Breast epithelium (tissue), 4 donors: Measurements from ENCODE around the gene AGGF1. TPM values are rescaled to one million over a fixed set of nuclear protein-coding genes. Genes with fewer than 3 reads are reported as not detected.
"Not testable (repeated sequence)": the region's sequence is repeated elsewhere in the genome, so short reads cannot be mapped to it uniquely, and the experiment has no call there.

ENCODE experiments used
- DNase-seq, 2 donors: peaks; one replicate each; pipeline ENCODE4 v3.0.0-alpha.2; 2019; ENCODE audit warnings: low spot score in 2 of 2
- H3K27ac ChIP-seq, 2 donors: fragments of 200-600 bp; sonication (generic) in 1 of 2; one replicate each; pipeline ENCODE4 v1.5.1; 2016 to 2019; ENCODE audit warnings: mild to moderate bottlenecking in 1 of 2
- H3K27me3 ChIP-seq, 2 donors: fragments of 200-600 bp; sonication (generic) in 1 of 2; one replicate each; pipeline versions ENCODE4 v1.5.1 to v1.6.0; 2017 to 2019; ENCODE audit warnings: control low read depth in 1 of 2, mild to moderate bottlenecking in 1 of 2
- H3K36me3 ChIP-seq: fragments of 200-600 bp; one replicate; pipeline ENCODE4 v1.5.1; 2019
- H3K4me1 ChIP-seq, 2 donors: fragments of 200-600 bp; sonication (generic); one replicate each; pipeline ENCODE4 v1.5.1; 2016 to 2019; ENCODE audit warnings: control low read depth in 1 of 2
- H3K4me3 ChIP-seq, 3 donors: fragments of 200-600 bp; sonication (generic); 1 replicate in 2 of 3; 2 replicates in 1 of 3; pipeline ENCODE4 v1.5.1; 2016 to 2019; ENCODE audit warnings: mild to moderate bottlenecking in 3 of 3, moderate library complexity in 2 of 3
- H3K9me3 ChIP-seq, 2 donors: fragments of 200-600 bp; sonication (generic) in 1 of 2; one replicate each; pipeline ENCODE4 v1.5.1; 2016 to 2019; ENCODE audit warnings: control low read depth in 1 of 2
- POLR2A ChIP-seq: fragments of 450-650 bp; IDR thresholded peaks from one replicate; pipeline ENCODE4 v1.6.1; 2016; ENCODE audit warnings: antibody characterized with exemption, mild to moderate bottlenecking, moderate library complexity
- POLR2AphosphoS5 ChIP-seq, 3 donors: sonication (generic); formaldehyde crosslinking; IDR thresholded peaks; one replicate each; pipeline ENCODE4 v1.6.1; 2017; ENCODE audit warnings: antibody characterized with exemption in 3 of 3
- intact Hi-C: fragments of 100-400 bp; cut with DNase I; formaldehyde crosslinking; loops from one replicate; pipeline ENCODE4 v1.15.1; 2023; ENCODE audit warnings: low total_unique reads
- total RNA-seq, 3 donors: library from RNA; depleted of rRNA; stranded (reverse); fragments of >200 nt; gene quantifications; one replicate each; pipeline ENCODE4 v1.1.0, GENCODE V29; 2016
- TF ChIP-seq, protein P1 (sequence below), 3 donors: fragments of 450-650 bp; IDR thresholded peaks; one replicate each; pipeline ENCODE4 v1.5.1; 2016 to 2017; ENCODE audit warnings: antibody characterized with exemption in 3 of 3, mild to moderate bottlenecking in 3 of 3, moderate library complexity in 3 of 3

Gene AGGF1
- total RNA-seq, 3 donors from 2014 or later, result 19.3 to 25.6 (median 25.6) TPM

DNA sequence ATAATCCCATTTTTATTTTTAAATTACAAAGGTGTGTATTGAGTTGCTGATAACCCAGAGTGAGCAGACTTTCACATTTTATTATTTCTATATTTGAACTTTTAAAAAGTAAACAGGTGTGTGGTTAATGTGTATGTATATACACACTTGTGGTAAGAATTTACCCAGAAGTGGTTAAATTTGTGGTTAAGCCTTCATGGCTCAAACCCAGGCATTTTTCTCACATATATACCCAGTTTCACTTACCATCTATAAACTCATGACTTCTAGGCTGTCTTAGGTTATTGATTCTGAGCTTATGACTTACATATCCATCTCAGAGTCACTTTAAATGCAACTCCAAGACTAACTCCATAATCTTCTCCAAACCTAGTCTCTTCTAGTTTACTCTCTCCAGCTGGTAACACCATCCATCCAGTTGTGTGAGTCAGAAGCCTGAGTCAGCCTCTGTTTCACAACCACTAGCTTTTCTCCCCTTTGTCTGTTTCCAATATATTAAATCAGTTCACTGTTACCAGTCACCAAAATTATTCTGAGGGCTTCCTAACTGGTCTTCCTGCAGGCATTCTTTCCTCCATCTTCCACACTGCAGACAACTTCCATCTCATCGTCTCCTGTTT, 36.7 kb downstream of the AGGF1 start:
- intact Hi-C loops, result no loop called here
- Histone ChIP-seq H3K9me3 (no peaks in the 10 kb centered on the region), H3K4me1 (no peaks in the 10 kb centered on the region), H3K36me3 (peaks cover 2% of the 10 kb centered on the region), H3K27ac (no peak overlapping the region), H3K4me3 (no peak overlapping the region), H3K27me3 (no peaks in the 10 kb centered on the region)
- no peak for DNase-seq
- TF ChIP-seq, protein P1, sequence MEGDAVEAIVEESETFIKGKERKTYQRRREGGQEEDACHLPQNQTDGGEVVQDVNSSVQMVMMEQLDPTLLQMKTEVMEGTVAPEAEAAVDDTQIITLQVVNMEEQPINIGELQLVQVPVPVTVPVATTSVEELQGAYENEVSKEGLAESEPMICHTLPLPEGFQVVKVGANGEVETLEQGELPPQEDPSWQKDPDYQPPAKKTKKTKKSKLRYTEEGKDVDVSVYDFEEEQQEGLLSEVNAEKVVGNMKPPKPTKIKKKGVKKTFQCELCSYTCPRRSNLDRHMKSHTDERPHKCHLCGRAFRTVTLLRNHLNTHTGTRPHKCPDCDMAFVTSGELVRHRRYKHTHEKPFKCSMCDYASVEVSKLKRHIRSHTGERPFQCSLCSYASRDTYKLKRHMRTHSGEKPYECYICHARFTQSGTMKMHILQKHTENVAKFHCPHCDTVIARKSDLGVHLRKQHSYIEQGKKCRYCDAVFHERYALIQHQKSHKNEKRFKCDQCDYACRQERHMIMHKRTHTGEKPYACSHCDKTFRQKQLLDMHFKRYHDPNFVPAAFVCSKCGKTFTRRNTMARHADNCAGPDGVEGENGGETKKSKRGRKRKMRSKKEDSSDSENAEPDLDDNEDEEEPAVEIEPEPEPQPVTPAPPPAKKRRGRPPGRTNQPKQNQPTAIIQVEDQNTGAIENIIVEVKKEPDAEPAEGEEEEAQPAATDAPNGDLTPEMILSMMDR (IDR thresholded peaks at IDR 0.05), result no peak
- TF ChIP-seq POLR2A (no peak), POLR2AphosphoS5 (IDR thresholded peaks at IDR 0.05) (no peak)

DNA sequence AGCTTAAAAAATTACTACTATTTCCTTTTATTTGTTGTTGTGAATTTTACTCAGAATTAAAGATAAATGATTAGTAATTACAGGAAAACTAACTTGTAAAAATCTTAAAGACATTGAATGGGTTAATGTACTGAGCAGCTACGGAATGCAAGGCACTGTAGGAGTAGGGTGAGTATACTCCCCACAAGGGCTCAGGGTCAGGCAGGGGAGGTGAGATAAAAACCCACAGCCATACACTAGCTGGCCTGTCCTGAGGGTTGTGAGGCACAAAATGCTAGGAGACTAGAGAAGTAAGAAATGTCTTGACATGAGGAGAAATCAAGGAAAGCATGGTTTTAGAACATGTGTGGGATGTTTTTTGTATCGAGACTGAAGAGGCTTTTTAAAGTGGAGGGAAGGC, 43.5 kb downstream of the AGGF1 start:
- Histone ChIP-seq H3K36me3 (no peaks in the 10 kb centered on the region), H3K4me3 (no peak overlapping the region), H3K27ac (no peak overlapping the region), H3K9me3 (no peaks in the 10 kb centered on the region), H3K27me3 (no peaks in the 10 kb centered on the region), H3K4me1 (peaks cover 0 to 5% of the 10 kb centered on the region in 2 donors)
- TF ChIP-seq POLR2A (no peak), POLR2AphosphoS5 (IDR thresholded peaks at IDR 0.05) (no peak)
- TF ChIP-seq, protein P1 (IDR thresholded peaks at IDR 0.05), result no peak
- no peak for DNase-seq
- intact Hi-C loops, result no loop called here

DNA sequence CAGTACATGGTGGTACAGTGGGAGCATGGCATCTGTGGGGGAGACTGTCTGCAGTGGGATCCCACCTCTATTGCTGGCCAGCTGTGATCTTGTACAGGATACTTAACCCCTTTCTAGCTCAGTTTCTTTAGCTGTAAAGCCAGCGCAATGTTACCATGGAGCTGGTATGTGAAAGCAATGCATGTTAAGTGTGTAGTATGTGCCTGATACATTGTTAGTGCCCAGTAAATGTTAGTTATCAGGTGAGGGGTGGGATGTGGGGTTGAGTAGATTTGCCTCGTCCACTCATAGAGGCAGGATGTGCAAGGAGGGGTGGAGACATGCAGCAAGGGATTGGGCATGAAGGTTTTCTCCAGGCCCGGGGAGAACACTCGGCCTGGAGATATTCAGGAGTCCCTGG, 44.5 kb downstream of the AGGF1 start:
- intact Hi-C loops, result no loop called here

DNA sequence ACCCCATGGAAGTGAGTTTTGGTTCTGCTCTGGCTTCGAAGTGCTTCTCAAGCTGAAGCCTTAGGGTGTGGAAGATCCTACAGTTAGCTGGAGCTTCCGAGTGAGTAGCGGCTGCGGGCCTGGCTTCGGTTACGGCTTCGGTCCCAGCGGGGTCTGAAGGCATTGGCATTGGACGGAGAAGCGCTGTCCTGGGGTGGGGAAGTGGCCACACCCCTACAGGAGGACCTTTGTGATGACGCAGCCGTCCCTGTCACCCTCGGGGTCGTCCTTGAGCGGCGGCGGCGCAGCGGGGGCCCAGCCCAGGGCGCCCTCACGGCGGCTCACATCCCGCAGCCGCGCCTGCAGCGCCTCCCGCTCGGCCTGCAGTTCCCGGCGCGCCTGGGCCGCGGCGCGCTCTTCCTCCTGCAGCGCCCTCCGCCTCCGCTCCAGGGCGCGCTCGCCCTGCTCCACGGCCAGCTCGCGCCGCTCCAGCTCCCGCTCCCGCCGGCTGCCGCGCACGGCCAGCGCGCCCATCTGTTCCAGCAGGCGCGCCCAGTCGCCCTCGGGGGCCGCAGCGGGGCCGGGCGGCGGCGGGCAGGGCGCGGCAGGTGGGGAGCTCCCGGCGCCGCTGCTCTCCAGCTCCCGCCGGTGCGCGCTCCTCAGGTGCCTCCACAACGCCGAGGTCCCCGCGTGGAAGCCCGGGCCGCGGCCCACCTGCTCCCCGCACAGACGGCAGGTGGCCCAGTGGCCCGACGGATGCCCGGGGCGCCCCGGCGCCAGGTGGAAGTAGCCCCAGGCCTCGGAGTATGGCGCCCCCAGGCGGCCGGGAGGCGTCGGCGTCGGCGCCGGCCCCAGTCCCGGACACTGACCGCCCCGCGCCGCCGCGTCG, 47.0 kb downstream of the AGGF1 start:
- intact Hi-C loops, result no loop called here
- Histone ChIP-seq H3K4me3 (peak overlapping the region; percentile 48 to 90 (median 57)), H3K27me3 (no peaks in the 10 kb centered on the region), H3K9me3 (no peaks in the 10 kb centered on the region), H3K27ac (peak overlapping the region in 1 of 2 donors; percentile 79), H3K36me3 (no peaks in the 10 kb centered on the region), H3K4me1 (peaks cover 0 to 5% of the 10 kb centered on the region in 2 donors)
- no peak for TF ChIP-seq POLR2AphosphoS5 (IDR thresholded peaks at IDR 0.05)
- TF ChIP-seq, protein P1 (IDR thresholded peaks at IDR 0.05), result peak in 1 of 3 donors; percentile 64
- no peak for DNase-seq

More for the DNA sequence above, 44.5 kb downstream of the AGGF1 start:
- Histone ChIP-seq H3K27me3 (no peaks in the 10 kb centered on the region), H3K4me3 (no peak overlapping the region), H3K27ac (no peak overlapping the region), H3K4me1 (peaks cover 0 to 5% of the 10 kb centered on the region in 2 donors), H3K36me3 (no peaks in the 10 kb centered on the region), H3K9me3 (no peaks in the 10 kb centered on the region)
- DNase-seq, result no peak
- TF ChIP-seq POLR2A (no peak), POLR2AphosphoS5 (IDR thresholded peaks at IDR 0.05) (no peak)
- TF ChIP-seq, protein P1 (IDR thresholded peaks at IDR 0.05), result no peak

DNA sequence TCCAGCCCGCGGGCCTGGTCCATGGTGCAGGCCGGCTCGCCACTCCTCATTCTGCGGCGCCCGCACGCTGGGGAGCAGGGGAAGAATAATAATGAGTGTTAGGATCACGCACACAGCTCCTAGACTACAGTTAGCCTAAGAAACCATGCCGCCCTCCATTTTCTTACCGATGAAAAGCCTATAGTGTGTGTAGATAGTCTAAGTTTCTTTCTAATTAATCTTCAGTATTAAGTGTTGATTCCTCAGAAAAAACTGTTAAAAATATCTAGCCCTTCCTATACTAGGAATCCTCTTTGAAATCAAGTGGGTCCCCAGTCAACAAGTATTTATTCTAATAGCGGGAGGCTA, 47.6 kb downstream of the AGGF1 start:
- Histone ChIP-seq H3K4me3 (peak overlapping the region; percentile 48 to 90 (median 57)), H3K4me1 (peaks cover 0 to 5% of the 10 kb centered on the region in 2 donors), H3K9me3 (no peaks in the 10 kb centered on the region), H3K27ac (peak overlapping the region in 1 of 2 donors; percentile 79), H3K36me3 (no peaks in the 10 kb centered on the region), H3K27me3 (no peaks in the 10 kb centered on the region)
- no peak for DNase-seq
- TF ChIP-seq POLR2A, result no peak
- no peak for TF ChIP-seq POLR2AphosphoS5 (IDR thresholded peaks at IDR 0.05)
- TF ChIP-seq, protein P1 (IDR thresholded peaks at IDR 0.05), result no peak
- intact Hi-C loops, result no loop called here

DNA sequence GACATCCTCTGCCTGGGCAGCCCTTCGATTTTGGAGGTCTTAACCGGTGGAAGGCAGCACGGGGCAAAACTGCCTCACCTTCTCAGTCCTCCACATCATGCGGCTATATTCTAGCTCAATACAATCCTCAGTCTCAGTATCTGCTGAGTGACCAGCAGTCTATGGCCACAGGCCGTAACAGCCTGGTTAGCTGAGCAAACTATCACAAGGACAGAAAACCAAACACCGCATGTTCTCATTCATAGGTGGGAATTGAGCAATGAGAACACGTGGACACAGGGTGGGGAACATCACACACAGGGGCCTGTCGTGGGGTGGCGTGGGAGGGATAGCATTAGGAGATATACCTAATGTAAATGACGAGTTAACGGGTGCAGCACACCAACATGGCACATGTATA, 50.3 kb downstream of the AGGF1 start:
- not testable (repeated sequence) for H3K27ac ChIP-seq

More for the DNA sequence above, 50.3 kb downstream of the AGGF1 start:
- DNase-seq, intact Hi-C loops, H3K4me3 ChIP-seq, H3K27me3 ChIP-seq, H3K36me3 ChIP-seq, H3K4me1 ChIP-seq, H3K9me3 ChIP-seq: not testable (repeated sequence)
